Body of pancreas (tissue), 4 donors: ENCODE results near the gene SBNO2.

Experiments used
- POLR2A ChIP-seq, 3 donors: fragments of 450-650 bp; IDR thresholded peaks; one replicate each; pipeline ENCODE4 v1.6.1; 2016; ENCODE audit warnings: antibody characterized with exemption in 3 of 3, mild to moderate bottlenecking in 2 of 3
- TF ChIP-seq, protein P1 (sequence below), 7 experiments: fragments of 450-650 bp in 4 of 7; fragments of 200-600 bp in 3 of 7; sonication (generic) in 3 of 7; IDR thresholded peaks; one replicate each; pipeline ENCODE4 v1.5.1; 2016 to 2019; ENCODE audit warnings: antibody characterized with exemption in 7 of 7

DNA sequence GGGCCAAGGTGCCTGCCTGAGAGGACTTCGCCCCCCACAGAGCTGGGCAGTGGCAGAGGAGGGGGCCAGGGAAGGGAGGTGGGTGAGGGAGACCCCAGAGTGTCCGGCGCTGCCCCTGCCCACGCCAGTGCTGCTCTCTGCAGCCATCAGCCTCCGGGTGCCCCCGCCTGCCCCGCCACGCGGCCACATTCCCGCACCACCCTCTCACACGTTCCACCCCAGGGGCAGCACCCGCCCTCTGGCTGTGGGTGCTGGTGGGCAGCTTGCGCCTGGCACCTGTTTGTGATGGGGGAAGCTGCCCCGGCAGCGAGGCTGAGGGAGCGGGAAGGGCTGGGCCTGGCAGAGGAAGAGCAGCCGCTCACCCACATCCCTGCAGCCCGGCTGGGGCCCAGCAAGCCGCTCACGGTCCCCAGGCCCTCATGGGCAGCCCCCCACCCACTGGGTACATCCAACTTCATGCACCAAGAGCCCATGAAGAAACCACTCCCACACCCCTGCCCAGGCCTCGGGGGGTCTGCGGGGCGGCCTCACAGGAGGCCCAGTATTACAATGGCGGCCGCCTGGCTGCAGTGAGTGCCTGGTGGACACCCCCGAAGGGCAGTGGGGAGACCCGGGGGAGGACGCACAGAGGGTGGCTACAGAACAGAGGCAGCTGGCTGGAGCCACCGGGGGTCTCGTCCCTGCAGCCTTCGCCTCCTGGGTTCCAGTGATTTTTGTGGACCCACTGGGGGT lies 14.0 kb downstream of the SBNO2 start:
- TF ChIP-seq, protein P1, sequence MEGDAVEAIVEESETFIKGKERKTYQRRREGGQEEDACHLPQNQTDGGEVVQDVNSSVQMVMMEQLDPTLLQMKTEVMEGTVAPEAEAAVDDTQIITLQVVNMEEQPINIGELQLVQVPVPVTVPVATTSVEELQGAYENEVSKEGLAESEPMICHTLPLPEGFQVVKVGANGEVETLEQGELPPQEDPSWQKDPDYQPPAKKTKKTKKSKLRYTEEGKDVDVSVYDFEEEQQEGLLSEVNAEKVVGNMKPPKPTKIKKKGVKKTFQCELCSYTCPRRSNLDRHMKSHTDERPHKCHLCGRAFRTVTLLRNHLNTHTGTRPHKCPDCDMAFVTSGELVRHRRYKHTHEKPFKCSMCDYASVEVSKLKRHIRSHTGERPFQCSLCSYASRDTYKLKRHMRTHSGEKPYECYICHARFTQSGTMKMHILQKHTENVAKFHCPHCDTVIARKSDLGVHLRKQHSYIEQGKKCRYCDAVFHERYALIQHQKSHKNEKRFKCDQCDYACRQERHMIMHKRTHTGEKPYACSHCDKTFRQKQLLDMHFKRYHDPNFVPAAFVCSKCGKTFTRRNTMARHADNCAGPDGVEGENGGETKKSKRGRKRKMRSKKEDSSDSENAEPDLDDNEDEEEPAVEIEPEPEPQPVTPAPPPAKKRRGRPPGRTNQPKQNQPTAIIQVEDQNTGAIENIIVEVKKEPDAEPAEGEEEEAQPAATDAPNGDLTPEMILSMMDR (IDR thresholded peaks at IDR 0.05): no peak
- TF ChIP-seq POLR2A (IDR thresholded peaks at IDR 0.05): no peak
